Measurements from ENCODE around the gene DRD3. TPM values are rescaled to one million over a fixed set of nuclear protein-coding genes. Genes with fewer than 3 reads are reported as not detected.

The DRD3 gene
- total RNA-seq, 6 experiments from 2014 or later, result not detected

DNA sequence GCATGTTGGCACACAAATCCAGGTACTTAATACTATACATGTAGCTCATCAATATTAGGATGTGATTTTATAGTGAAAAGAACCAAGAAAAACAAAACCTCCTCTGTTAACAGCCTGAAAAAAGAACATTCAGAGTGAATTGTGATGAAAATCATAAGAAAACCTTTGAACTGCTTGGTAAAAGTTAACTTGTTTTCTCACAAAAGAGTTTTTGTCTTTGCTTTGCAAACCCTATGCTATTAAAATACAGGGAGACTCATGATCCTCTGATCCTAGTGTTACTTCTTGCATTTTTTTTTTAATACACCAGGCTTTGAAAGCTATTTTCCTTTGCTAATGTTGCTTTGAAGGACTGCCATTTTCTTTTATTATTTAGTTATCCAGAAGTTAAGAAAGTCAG is 98.7 kb downstream of the DRD3 start:
- peaks cover 52% of the 10 kb centered on the region for H3K4me1 Mint-ChIP-seq (ENCODE audit: low read depth)
- peaks cover 45% of the 10 kb centered on the region for H3K36me3 Mint-ChIP-seq (ENCODE audit: low read depth)
- peak overlapping the region; percentile 81 for H3K4me3 Mint-ChIP-seq
- no peaks in the 10 kb centered on the region for H3K27me3 Mint-ChIP-seq (ENCODE audit: insufficient read depth)
- peak overlapping the region; percentile 92 for H3K27ac Mint-ChIP-seq
- no peak for DNase-seq
- no peaks in the 10 kb centered on the region for H3K9me3 Mint-ChIP-seq
- TF ChIP-seq, protein P1, sequence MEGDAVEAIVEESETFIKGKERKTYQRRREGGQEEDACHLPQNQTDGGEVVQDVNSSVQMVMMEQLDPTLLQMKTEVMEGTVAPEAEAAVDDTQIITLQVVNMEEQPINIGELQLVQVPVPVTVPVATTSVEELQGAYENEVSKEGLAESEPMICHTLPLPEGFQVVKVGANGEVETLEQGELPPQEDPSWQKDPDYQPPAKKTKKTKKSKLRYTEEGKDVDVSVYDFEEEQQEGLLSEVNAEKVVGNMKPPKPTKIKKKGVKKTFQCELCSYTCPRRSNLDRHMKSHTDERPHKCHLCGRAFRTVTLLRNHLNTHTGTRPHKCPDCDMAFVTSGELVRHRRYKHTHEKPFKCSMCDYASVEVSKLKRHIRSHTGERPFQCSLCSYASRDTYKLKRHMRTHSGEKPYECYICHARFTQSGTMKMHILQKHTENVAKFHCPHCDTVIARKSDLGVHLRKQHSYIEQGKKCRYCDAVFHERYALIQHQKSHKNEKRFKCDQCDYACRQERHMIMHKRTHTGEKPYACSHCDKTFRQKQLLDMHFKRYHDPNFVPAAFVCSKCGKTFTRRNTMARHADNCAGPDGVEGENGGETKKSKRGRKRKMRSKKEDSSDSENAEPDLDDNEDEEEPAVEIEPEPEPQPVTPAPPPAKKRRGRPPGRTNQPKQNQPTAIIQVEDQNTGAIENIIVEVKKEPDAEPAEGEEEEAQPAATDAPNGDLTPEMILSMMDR (IDR thresholded peaks at IDR 0.05), result no peak

DNA sequence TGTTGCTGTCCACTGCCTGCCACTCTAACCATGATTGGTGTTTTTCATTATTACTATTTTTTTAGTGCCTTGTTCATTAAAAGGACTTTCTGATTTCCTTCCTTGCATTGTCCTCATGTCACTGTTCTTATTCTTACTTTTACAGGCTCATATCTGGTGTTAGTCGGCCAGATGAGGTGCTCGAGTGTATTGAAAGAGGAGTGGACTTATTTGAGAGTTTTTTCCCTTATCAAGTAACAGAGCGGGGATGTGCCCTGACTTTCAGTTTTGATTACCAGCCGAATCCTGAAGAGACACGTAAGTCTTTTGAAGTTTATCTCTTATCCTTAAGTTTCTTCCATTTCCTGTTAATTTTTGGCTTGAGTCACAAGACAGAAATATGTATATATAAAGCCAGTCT is 99.1 kb downstream of the DRD3 start:
- H3K9me3 Mint-ChIP-seq, result no peaks in the 10 kb centered on the region
- DNase-seq, result peak; percentile 4

DNA sequence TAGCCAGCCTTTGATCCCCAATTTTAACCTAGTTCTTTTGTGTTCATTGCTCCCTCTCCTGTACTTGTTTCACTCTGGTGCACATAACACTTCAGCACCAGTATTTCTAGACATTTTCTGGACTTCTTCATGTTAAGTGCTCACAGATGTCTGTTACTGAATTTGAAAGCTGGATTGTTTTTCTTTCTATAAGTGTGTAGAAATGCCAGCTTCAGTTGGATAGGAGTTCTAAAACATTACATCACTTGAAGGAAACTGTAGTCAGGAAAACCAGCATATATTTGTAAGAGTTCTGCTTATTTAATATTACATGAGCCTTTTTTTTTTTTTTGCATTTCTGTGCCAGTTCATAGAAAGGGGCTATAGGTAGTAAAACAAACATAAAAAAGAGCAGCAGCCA is 100.7 kb downstream of the DRD3 start:
- Mint-ChIP-seq H3K4me1 (ENCODE audit: low read depth) (peaks cover 45% of the 10 kb centered on the region), H3K27me3 (ENCODE audit: insufficient read depth) (no peaks in the 10 kb centered on the region), H3K27ac (peak overlapping the region; percentile 64), H3K4me3 (no peak overlapping the region), H3K36me3 (ENCODE audit: low read depth) (peaks cover 48% of the 10 kb centered on the region), H3K9me3 (no peaks in the 10 kb centered on the region)
- peak; percentile 5 for DNase-seq
- TF ChIP-seq, protein P1 (IDR thresholded peaks at IDR 0.05), result no peak

More for the DNA sequence above, 99.1 kb downstream of the DRD3 start:
- H3K27ac Mint-ChIP-seq, result peak overlapping the region; percentile 92
- H3K4me1 Mint-ChIP-seq (ENCODE audit: low read depth), result peaks cover 49% of the 10 kb centered on the region
- TF ChIP-seq, protein P1 (IDR thresholded peaks at IDR 0.05), result no peak
- H3K4me3 Mint-ChIP-seq, result peak overlapping the region; percentile 81
- peaks cover 45% of the 10 kb centered on the region for H3K36me3 Mint-ChIP-seq (ENCODE audit: low read depth)
- no peaks in the 10 kb centered on the region for H3K27me3 Mint-ChIP-seq (ENCODE audit: insufficient read depth)

Other genes starting within 250 kb of the DRD3 start
- gene ZDHHC23, start 231.0 kb downstream of the DRD3 start, total RNA-seq (2021; fragmentation: NEBNext Ultra II Directional; extraction: Animal tissue kit (Norgen Biotek cat#: 25700)), result 1 to 10 TPM; 4.6 to 7.5 (median 6.4) TPM
- 1 to 10 TPM in 4 of 6 experiments, under 1 TPM in 2; 0.83 to 1.5 (median 1.2) TPM for gene CCDC191, start 122.5 kb downstream of the DRD3 start, total RNA-seq (2021; fragmentation: NEBNext Ultra II Directional; extraction: Animal tissue kit (Norgen Biotek cat#: 25700))
- 10 to 100 TPM; 18.1 to 23.2 (median 22.0) TPM for gene QTRT2, start 122.3 kb downstream of the DRD3 start, total RNA-seq (2021; fragmentation: NEBNext Ultra II Directional; extraction: Animal tissue kit (Norgen Biotek cat#: 25700))
- not detected for gene ZNF80, start 58.5 kb upstream of the DRD3 start, total RNA-seq (2021; fragmentation: NEBNext Ultra II Directional; extraction: Animal tissue kit (Norgen Biotek cat#: 25700))
- gene TIGIT, start 115.0 kb upstream of the DRD3 start, total RNA-seq (2021; fragmentation: NEBNext Ultra II Directional; extraction: Animal tissue kit (Norgen Biotek cat#: 25700)), result not detected

Measured in HFFc6 (cell line).